ENCODE measurements around the gene CARNS1. TPM values are rescaled to one million over a fixed set of nuclear protein-coding genes. Genes with fewer than 3 reads are reported as not detected.

The CARNS1 gene
- polyA plus RNA-seq, 1 of the 3 experiments (the other 2 are of a cell fraction), result 0.23 TPM

- POLR2A ChIA-PET, result no interaction called here
- Histone ChIP-seq H3K4me1 (ENCODE audit: control insufficient read depth in 1 of 2, insufficient read depth in 2 of 2, low read depth in 1 of 2, low read length in 1 of 2) (peaks cover 9 to 28% of the 10 kb centered on the region in 2 experiments; a peak in 2 of 4 replicates), H3K27ac (ENCODE audit: low read depth in 2 of 2, low read length in 1 of 2) (peak overlapping the region in 1 of 2 experiments; percentile 61; a peak in 2 of 4 replicates), H3K9ac (no peak overlapping the region), H3K79me2 (ENCODE audit: insufficient read depth) (peaks cover 1% of the 10 kb centered on the region; the same call in 1 of the 2 replicates), H3F3A (replicated peaks; ENCODE audit: insufficient read depth) (peaks cover 18% of the 10 kb centered on the region), H3K4me2 (no peak overlapping the region), H3K27me3 (ENCODE audit: insufficient read depth) (no peaks in the 10 kb centered on the region), H3K9me3 (no peaks in the 10 kb centered on the region), H4K20me1 (ENCODE audit: insufficient read depth) (no peaks in the 10 kb centered on the region), H3K4me3 (ENCODE audit: low read depth in 2 of 2, low read length in 1 of 2) (no peak overlapping the region), H2AFZ (ENCODE audit: low read depth) (no peak overlapping the region), H3K9me2 (no peaks in the 10 kb centered on the region), H3K36me3 (replicated peaks in 1 of 2; ENCODE audit: control insufficient read depth in 1 of 2, insufficient read depth in 2 of 2, low read length in 1 of 2) (no peaks in the 10 kb centered on the region)
- CTCF ChIA-PET, result no interaction called here
- DNase-seq, result no peak
- whole genome bisulfite sequencing (ENCODE audit: low lambda C conversion rate), result 97% methylated on average over 6 of the region's 10 CpGs
- no peak for TF ChIP-seq RAD21 (IDR thresholded peaks at IDR 0.05; ENCODE audit: low read length)
Measured at GRCh38 chr11:67463186-67463585, 47.7 kb downstream of the CARNS1 start.

GRCh38 chr11:67463680-67464410, 48.4 kb downstream of the CARNS1 start:
- Histone ChIP-seq H3K27ac (ENCODE audit: low read depth in 2 of 2, low read length in 1 of 2) (peak overlapping the region; percentile 48 to 61; a peak in 3 of 4 replicates), H3K4me3 (ENCODE audit: low read depth in 2 of 2, low read length in 1 of 2) (peak overlapping the region; percentile 63 to 68; a peak in 3 of 4 replicates), H3K4me1 (ENCODE audit: control insufficient read depth in 1 of 2, insufficient read depth in 2 of 2, low read depth in 1 of 2, low read length in 1 of 2) (peaks cover 9 to 31% of the 10 kb centered on the region in 2 experiments; a peak in 2 of 4 replicates), H3K36me3 (replicated peaks in 1 of 2; ENCODE audit: control insufficient read depth in 1 of 2, insufficient read depth in 2 of 2, low read length in 1 of 2) (no peaks in the 10 kb centered on the region), H3K9ac (peak overlapping the region; percentile 22; the same call in 1 of the 2 replicates), H3F3A (replicated peaks; ENCODE audit: insufficient read depth) (peaks cover 18% of the 10 kb centered on the region), H3K27me3 (ENCODE audit: insufficient read depth) (no peaks in the 10 kb centered on the region), H3K4me2 (peak overlapping the region; percentile 87), H2AFZ (ENCODE audit: low read depth) (peak overlapping the region; percentile 85; the same call in 1 of the 2 replicates), H3K9me3 (no peaks in the 10 kb centered on the region), H3K79me2 (ENCODE audit: insufficient read depth) (peaks cover 7% of the 10 kb centered on the region; the same call in 1 of the 2 replicates), H4K20me1 (ENCODE audit: insufficient read depth) (no peaks in the 10 kb centered on the region), H3K9me2 (no peaks in the 10 kb centered on the region)
- ChIA-PET CTCF (no interaction called here), POLR2A (no interaction called here)
- DNase-seq, result peak; percentile 51
- WGBS (ENCODE audit: low lambda C conversion rate), result 72% methylated on average over 9 of the region's 20 CpGs
- TF ChIP-seq ELF1 (IDR thresholded peaks at IDR 0.05) (no peak), JUND (IDR thresholded peaks at IDR 0.05) (peak; percentile 53; the same call in 1 of the 2 replicates), POLR2AphosphoS5 (IDR thresholded peaks at IDR 0.05; ENCODE audit: low read depth, low read length) (peak; percentile 41; the same call in 1 of the 2 replicates), USF2 (IDR thresholded peaks at IDR 0.05; ENCODE audit: borderline replicate concordance, low read depth, low read length) (no peak), REST (IDR thresholded peaks at IDR 0.05; ENCODE audit: low read depth, low read length) (no peak), FOXM1 (IDR thresholded peaks at IDR 0.05; ENCODE audit: low read depth) (no peak), MAX (IDR thresholded peaks at IDR 0.05; ENCODE audit: low read depth) (peak; percentile 43), GABPA (IDR thresholded peaks at IDR 0.05; ENCODE audit: low read depth) (no peak), EP300 (IDR thresholded peaks at IDR 0.05; ENCODE audit: borderline replicate concordance in 1 of 2, low read depth in 1 of 2, low read length in 1 of 2) (no peak), NRF1 (IDR thresholded peaks at IDR 0.05; ENCODE audit: low read depth, low read length) (no peak), FOSL2 (IDR thresholded peaks at IDR 0.05; ENCODE audit: borderline replicate concordance, low read depth) (peak; percentile 69), MEF2A (IDR thresholded peaks at IDR 0.05; ENCODE audit: borderline replicate concordance, low read depth) (no peak), RXRA (IDR thresholded peaks at IDR 0.05; ENCODE audit: borderline replicate concordance, low read depth) (no peak), NFIC (IDR thresholded peaks at IDR 0.05; ENCODE audit: borderline replicate concordance) (no peak), EZH2phosphoT487 (IDR thresholded peaks at IDR 0.05; ENCODE audit: borderline replicate concordance, low read depth) (no peak), TCF12 (IDR thresholded peaks at IDR 0.05) (no peak), RFX5 (IDR thresholded peaks at IDR 0.05; ENCODE audit: low read length) (no peak), RCOR1 (IDR thresholded peaks at IDR 0.05; ENCODE audit: low read length) (no peak)
